ENCODE data around the gene CXCL3.

DNA sequence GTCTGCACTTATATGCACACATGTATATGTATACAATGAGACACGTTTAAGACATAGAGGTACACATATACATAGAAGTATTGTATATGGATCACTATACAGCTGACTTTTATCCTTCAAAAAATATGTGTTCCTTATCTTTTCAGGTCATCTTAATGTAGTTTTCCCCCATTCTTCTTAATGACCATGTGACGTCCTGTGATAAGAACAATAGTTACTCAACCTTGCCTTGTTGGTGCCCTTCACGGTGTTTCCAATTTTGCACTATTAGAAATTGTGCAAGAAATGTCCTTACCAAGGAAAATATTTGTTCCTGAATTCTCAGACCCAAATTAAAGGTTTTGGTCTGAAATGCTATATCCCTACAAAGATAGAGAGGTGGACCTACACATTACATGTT, 49.5 kb downstream of the CXCL3 start:
- TF ChIP-seq, protein P1, sequence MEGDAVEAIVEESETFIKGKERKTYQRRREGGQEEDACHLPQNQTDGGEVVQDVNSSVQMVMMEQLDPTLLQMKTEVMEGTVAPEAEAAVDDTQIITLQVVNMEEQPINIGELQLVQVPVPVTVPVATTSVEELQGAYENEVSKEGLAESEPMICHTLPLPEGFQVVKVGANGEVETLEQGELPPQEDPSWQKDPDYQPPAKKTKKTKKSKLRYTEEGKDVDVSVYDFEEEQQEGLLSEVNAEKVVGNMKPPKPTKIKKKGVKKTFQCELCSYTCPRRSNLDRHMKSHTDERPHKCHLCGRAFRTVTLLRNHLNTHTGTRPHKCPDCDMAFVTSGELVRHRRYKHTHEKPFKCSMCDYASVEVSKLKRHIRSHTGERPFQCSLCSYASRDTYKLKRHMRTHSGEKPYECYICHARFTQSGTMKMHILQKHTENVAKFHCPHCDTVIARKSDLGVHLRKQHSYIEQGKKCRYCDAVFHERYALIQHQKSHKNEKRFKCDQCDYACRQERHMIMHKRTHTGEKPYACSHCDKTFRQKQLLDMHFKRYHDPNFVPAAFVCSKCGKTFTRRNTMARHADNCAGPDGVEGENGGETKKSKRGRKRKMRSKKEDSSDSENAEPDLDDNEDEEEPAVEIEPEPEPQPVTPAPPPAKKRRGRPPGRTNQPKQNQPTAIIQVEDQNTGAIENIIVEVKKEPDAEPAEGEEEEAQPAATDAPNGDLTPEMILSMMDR (optimal IDR thresholded peaks at IDR 0.05 in 1 of 3, IDR thresholded peaks at IDR 0.05 in 1 of 3, conservative IDR thresholded peaks at IDR 0.05 in 1 of 3; ENCODE audit: extremely low read depth in 1 of 3, insufficient read depth in 2 of 3, low read length in 3 of 3), result no peak
- TF ChIP-seq EZH2 (IDR thresholded peaks at IDR 0.05; ENCODE audit: low read length), result no peak

Data from keratinocyte (primary cell).